HuH-7 (cell line): ENCODE measurements around the gene SRSF2.
A peak's percentile ranks its signal among the peaks of the same experiment; 100 is the strongest.
"Not testable (repeated sequence)": the region's sequence is repeated elsewhere in the genome, so short reads cannot be mapped to it uniquely, and the experiment has no call there.

Experiments
- DNase-seq: peaks from one replicate; pipeline ENCODE4 v3.0.0; 2011; ENCODE audit warnings: low spot score

SRSF2 gene, protein sequence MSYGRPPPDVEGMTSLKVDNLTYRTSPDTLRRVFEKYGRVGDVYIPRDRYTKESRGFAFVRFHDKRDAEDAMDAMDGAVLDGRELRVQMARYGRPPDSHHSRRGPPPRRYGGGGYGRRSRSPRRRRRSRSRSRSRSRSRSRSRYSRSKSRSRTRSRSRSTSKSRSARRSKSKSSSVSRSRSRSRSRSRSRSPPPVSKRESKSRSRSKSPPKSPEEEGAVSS

DNA sequence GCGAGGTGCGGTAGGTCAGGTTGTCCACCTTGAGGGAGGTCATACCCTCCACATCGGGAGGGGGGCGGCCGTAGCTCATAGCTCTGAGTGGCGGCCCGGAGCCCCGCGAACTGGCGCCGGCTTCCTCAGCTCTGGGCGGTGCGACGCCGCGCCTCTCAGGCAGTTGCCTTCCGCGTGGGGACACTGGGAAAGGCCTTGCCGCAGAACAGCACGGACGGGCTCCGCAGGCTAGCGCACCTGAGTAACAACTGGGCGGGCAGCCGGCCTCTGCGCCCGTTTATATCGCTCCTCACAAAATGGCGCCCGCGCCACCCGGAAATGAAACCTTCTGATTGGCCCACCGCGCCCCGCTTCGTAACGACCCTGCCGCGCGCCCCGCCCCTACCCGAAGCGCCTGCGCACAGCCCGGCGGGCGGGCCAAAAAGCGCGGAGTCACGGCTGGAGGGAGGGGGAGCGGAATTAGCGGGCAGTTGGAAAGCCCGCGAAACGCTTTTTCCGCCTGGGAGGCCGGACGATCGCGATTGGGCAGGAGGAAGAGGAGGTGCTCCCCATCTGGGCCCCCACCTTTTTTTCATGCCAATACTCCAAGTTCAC is at the start of gene SRSF2:
Gene SRSF2 (minus strand): TSS at position 250 of the 594 bp plus-strand sequence. CDS start 171 bp downstream, at position 79.
- DNase-seq = peak; percentile 97

GRCh38 chr17:76784926-76785325 is 47.8 kb upstream of the SRSF2 start:
- no peak for DNase-seq

- no peak for DNase-seq
Observed at GRCh38 chr17:76783146-76783545, 46.0 kb upstream of the SRSF2 start.

DNA sequence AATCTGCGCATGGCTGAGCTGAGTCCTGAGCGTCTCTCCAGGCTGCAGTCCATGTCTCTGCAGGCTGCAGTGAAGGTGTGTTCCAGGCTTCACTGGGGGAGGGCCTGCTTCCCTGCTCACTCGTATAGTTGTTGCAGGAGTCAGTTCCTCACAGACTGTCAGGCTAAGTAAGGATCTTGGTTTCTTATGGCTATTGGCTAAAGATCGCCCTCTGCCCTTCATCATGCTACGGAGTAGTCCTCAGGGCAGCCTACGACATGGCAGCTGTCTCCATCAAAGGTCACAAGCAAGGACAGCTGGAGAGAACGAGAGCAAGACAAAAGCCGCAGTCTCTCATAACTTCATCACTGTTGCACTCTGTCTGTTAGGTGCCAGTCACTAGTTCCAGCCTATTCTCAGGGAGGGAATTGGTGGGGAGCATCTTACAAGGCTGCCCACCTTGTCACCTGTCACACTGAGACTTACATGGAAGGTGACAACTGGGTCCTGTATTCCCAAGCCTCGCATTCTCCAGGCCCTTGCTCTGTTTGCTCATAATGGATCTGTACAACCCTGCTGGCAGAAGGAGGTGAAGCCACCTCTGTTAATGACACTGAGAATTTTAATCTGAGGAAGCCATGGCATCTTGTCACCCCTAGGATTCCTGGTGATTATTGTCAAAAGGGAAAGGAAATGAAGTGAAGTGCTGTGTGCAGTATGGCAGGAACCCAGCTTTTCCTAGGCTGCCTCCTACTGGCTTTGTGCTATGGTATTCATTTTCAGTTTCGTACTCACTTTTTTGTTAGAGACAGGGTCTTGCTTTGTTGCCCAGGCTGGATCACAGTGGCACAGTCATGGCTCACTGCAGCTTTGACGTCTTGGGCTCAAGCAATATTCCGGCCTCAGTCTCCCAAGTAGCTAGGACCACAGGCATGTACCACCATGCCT is 44.2 kb upstream of the SRSF2 start:
- DNase-seq = peak; percentile 24

DNA sequence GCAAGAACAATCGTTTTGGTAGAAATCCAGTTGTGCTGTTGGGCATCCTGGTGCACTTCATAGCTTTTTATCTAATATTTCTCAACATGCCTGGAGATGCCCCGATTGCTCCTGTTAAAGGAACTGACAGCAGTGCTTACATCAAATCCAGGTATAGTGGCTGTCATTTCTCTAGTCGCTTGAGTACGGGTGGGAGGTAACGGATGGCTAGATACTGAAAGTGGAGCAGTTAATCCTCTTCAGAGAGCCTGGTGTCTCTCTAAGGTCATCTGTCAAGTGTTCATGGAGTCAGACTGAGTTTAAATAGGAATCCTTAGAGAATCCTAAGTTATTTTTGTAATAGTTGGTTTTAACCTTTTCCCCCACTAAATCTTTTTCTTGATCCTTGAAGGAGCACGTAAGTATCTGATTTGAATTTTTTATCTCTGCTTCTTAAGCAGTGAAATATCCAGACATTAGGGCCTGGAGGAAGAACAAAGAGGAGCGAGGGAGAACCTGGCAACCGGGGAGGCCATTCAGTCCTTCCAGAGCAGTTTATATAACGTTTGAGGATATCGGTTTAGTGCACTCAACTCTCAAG is 38.0 kb upstream of the SRSF2 start:
- DNase-seq = no peak

DNA sequence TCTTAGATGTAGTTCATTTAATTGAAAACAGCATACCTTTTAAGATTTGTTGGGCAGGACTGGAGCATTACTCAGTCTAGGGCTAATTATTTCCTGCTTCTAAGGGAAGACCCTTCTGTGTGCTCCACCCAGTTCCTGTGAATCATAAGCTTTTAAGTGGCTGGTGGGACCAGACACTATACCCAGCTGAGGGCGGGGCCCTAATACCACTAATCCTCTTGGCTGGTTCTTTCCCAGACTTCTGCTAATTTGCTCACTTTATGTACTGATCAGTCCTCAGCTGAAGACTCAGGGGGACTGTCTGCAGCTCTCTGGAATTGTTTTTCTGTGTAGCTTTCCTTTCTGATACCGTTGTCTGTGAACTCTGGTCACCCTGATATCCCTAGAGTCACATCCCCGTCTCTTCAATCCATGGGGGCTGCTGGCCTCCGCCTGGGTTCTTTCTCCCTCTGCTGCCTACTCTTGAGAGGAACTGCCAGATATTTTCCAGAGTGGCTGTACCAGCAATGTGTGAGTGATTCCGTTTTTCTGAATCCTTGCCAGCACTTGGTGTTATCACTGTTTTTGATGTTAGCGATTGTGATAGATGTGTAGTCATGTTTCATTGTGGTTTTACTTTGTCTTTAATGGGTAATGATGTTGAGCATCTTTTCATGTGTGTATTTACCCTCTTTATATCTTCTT is 35.9 kb upstream of the SRSF2 start:
- no peak for DNase-seq

GRCh38 chr17:76758570-76758969 is 21.4 kb upstream of the SRSF2 start:
- DNase-seq = no peak

GRCh38 chr17:76757256-76757655 is 20.1 kb upstream of the SRSF2 start:
- DNase-seq = no peak

DNA sequence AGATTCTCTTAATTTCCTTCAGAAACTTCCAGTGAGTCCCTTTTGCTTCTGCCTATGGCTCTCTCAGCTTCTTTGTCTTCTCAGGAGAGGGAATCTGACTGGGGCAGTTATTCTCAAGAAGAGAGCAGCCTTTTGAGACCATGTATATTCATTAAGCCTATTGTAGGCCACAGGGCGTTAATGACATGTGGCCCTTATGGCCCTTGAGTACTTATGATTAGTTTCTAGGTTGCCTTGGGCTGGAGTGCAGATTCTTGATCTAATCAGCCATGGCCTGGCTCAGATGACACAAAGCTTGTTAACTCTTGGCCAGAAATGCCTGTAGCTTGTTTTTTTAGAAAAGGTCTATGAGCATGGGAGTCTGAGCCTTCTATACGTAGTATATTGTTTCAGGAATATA is 18.2 kb upstream of the SRSF2 start:
- DNase-seq = no peak

DNA sequence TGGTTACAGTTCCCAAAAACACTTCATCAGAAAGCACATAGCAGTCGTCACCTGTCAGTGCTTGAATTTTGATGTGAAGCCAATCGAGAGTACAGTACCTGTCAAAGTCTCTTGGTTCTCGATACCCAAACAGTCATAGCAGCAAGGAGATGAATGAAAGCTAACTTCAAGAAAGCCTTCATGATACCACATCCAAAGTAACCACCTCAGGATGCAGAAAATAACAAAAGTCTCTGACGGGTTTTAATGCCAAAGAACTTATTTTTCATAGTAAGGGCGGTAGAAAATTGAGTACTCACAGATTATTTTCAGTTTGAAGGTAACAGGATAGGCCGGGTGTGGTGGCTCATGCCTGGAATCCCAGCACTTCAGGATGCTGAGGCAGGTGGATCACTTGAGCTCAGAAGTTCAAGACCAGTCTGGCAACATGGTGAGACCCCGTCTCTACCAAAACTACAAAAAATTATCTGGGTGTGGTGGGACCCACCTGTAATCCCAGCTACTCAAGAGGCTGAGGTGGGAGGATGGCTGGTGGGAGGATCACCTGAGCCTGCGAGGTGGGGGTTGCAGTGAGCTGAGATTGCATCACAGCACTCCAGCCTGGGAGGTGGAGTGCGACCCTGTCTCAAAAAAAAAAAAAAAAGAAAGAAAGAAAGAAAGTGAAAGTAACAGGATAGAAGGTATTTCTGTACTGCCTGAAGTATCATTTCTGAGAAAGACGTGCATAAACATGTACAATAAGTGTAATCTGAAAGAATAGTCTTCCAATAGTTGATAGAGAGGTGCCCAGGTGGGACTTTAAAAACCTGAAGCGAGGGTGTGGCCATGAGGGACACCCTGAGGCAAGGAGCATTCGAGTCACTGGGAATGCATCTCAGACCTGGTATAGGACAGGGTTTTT is 16.2 kb upstream of the SRSF2 start:
- DNase-seq = no peak

DNA sequence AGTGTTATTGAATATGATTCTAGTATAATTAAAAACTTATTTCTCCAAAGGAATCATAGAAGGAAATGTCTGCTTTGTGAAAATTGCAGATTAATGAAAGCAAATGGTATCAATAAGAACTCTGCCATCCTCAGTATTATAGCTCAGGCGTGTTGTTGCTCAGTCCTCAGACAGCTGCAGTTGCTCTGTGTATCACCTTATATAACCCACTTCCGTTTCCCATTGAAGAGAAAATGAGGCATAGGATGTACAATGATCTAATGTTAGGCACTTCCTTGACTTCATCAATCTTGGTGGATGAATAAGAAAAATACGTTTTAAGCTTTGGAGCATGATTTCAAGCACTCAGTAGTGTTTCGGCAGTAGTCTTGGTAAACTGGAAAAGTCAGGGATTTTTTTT is 14.9 kb upstream of the SRSF2 start:
- no peak for DNase-seq

DNA sequence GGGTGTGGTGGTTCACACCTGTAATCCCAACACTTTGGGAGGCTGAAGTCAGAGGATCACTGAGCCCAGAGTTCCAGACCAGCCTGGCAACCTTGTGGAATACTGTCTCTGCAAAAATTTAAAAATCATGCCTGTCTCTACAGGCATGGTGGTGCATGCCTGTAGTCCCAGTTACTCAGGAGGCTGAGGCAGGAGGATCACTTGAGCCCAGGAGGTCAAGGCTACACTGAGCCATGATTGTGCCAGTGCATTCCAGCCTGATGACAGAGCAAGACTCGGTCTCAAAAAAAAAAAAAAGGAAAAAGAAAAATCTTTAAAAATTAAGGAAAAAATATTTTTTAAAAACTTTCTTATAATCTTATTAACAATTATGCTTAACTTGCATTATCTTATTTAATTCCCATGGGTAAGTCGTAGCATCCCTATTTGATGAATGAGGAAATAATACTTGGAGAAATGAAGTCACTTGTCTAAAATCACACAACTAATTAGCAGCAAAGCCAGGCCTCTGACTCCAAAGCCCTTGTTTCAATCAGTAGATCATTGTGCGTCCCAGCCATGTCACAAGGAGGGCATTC is 14.4 kb upstream of the SRSF2 start:
- no peak for DNase-seq

GRCh38 chr17:76748657-76749056 is 11.5 kb upstream of the SRSF2 start:
- no peak for DNase-seq

DNA sequence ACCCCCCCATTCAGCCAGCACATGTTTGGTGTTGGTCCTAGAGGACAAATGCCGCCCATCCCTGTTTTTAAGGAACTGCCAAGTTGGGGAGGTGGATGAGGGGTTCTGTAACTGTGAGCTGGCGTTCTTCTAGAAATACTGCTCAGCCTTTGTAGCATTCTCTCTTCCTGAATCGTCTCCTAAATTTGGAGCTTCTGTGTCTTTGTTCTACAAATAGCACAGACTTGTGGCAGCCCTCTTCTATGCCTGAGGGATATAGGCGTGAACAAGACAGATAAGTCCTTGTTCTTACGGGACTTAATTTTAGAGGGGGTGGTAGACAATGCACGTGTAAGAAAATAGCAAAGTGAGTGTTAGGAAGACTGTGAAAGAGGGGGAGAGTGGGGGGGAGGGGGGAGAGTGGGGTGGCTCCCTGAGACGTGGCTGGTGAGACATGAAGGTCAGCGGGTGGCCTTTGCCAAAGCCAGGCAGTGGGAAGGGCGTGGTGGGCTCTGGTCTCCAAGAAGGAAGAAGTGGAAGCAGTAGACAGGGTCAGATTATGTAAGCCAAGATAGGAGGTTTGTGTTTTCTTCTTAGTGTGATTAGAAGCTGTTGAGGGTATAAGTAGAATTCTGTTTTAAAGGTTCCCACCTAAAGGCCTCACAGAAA is 10.7 kb upstream of the SRSF2 start:
- no peak for DNase-seq

DNA sequence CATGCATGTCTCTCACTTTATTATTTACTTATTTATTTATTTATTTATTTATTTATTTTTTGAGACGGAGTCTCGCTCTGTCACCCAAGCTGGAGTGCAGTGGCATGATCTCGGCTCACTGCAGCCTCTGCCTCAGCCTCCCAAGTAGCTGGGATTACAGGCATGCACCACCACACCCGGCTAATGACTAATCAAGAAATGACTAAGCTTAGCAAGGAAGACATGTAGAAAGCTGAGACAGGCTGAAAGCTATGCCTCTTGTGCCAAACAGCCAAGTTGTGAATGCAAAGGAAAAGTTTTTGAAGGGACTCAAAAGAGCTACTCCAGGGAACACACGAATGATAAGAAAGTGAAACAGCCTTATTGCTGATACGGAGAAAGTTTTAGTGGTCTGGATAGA is 8.7 kb upstream of the SRSF2 start:
- DNase-seq = not testable (repeated sequence)

- DNase-seq = no peak
Observed at GRCh38 chr17:76744747-76745146, 7.6 kb upstream of the SRSF2 start.

DNA sequence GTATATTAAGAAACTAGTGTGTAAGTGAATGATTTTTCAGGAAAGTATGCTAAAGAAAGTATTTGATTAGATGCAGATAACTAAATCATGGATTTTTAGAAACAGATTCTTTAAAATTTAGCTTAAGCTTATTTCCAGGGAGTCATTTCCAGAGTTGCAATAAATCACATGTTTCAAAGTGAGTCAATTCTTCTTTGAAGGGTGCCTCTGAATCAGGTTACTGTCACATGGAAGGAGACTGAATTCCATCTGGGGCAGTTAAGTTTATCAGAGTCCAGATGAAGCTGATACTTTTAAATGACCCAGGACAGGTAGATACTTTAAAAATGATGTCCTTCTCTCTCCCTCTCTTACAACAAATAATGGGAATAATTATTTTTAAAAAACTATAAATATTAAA is 5.8 kb upstream of the SRSF2 start:
- DNase-seq = no peak

GRCh38 chr17:76740329-76741118 is 3.4 kb upstream of the SRSF2 start:
- no peak for DNase-seq

- DNase-seq = not testable (repeated sequence)
Observed at GRCh38 chr17:76739568-76740115, 2.5 kb upstream of the SRSF2 start.
